OCI-M2 (cell line): ENCODE results near the gene AMOT.
"Not testable (repeated sequence)": the region's sequence is repeated elsewhere in the genome, so short reads cannot be mapped to it uniquely, and the experiment has no call there.

Experiments
- DNase-seq: peaks from one replicate; lab custom pipeline; 2025; ENCODE audit not compliant: unreplicated experiment; lab: John Stamatoyannopoulos, UW

The AMOT gene

GRCh38 chrX:112840382-112841113 lies at the start of gene AMOT:
Gene AMOT (minus strand): TSS chrX:112840831. CDS start chrX:112823126, 17,705 bp downstream.
- DNase-seq: peak; percentile 0

- DNase-seq: no peak
These were observed 48.8 kb upstream of the AMOT start for GRCh38 chrX:112889400-112889799.

GRCh38 chrX:112888916-112889315 lies 48.3 kb upstream of the AMOT start:
- no peak for DNase-seq

GRCh38 chrX:112877771-112878173 lies 37.1 kb upstream of the AMOT start:
- DNase-seq: no peak

- DNase-seq: no peak
These were observed 34.0 kb upstream of the AMOT start for GRCh38 chrX:112874614-112875013.

GRCh38 chrX:112874175-112874574 lies 33.5 kb upstream of the AMOT start:
- DNase-seq: no peak

- no peak for DNase-seq
These were observed 28.0 kb upstream of the AMOT start for GRCh38 chrX:112868586-112868985.

- no peak for DNase-seq
These were observed 26.9 kb upstream of the AMOT start for GRCh38 chrX:112867570-112867969.

GRCh38 chrX:112866175-112866574 lies 25.5 kb upstream of the AMOT start:
- DNase-seq: no peak

- no peak for DNase-seq
These were observed 24.9 kb upstream of the AMOT start for GRCh38 chrX:112865464-112866025.

GRCh38 chrX:112863850-112864249 lies 23.2 kb upstream of the AMOT start:
- DNase-seq: no peak

- no peak for DNase-seq
These were observed 16.8 kb upstream of the AMOT start for GRCh38 chrX:112857478-112857878.

GRCh38 chrX:112854901-112855300 lies 14.3 kb upstream of the AMOT start:
- DNase-seq: not testable (repeated sequence)

GRCh38 chrX:112852851-112853250 lies 12.2 kb upstream of the AMOT start:
- DNase-seq: no peak

- DNase-seq: no peak
These were observed 11.2 kb upstream of the AMOT start for GRCh38 chrX:112851806-112852205.

GRCh38 chrX:112851161-112851779 lies 10.6 kb upstream of the AMOT start:
- no peak for DNase-seq

GRCh38 chrX:112849016-112849415 lies 8.4 kb upstream of the AMOT start:
- no peak for DNase-seq

- no peak for DNase-seq
These were observed 6.2 kb upstream of the AMOT start for GRCh38 chrX:112846782-112847181.

GRCh38 chrX:112846187-112846586 lies 5.6 kb upstream of the AMOT start:
- no peak for DNase-seq

GRCh38 chrX:112844250-112844649 lies 3.6 kb upstream of the AMOT start:
- no peak for DNase-seq

- no peak for DNase-seq
These were observed 1.2 kb upstream of the AMOT start for GRCh38 chrX:112841820-112842157.

- DNase-seq: peak; percentile 0
These were observed 636 bp upstream of the AMOT start for GRCh38 chrX:112841114-112841819.
